HG03432 (cell line): Measurements from ENCODE around the gene SYNE3.
A peak's percentile ranks its signal among the peaks of the same experiment; 100 is the strongest.
"Not testable (repeated sequence)": the region's sequence is repeated elsewhere in the genome, so short reads cannot be mapped to it uniquely, and the experiment has no call there.

Source experiments
- ATAC-seq: cut with Tn5 transposase; IDR thresholded peaks from one replicate; pipeline ENCODE4 v1.9.1; 2021; ENCODE audit warnings: mild to moderate bottlenecking, moderate library complexity; ENCODE audit not compliant: unreplicated experiment

Gene SYNE3

DNA sequence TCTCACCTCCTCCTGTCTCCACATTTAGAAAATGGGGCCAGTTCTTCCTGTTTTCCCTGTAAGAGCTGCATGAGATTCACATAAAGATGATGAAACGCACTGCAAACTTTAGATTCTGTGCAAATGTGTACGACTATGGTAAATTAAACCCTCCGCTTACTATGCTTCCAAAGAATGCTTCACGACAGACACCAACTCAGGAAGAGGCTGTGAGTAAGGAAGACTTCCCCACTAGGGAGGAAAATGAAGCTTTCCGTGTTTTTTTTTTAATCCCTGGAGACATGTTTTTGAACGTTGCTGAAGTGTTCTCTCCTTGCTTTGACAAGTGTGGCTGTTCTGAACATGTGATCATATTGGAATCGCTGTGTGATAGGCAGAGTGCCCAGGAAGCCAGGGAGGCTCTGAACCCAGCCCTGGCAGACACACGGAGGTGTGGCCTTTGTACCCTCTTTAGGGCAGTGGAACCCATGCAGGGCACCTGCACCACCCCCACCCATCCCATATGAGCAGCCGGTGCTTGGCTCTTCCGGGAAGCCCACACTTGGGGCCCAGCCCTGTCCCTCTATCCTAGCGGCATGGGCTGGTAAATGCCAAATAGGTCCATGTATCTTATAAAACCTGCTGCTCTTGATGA is 7.5 kb upstream of the SYNE3 start:
- ATAC-seq: no peak

DNA sequence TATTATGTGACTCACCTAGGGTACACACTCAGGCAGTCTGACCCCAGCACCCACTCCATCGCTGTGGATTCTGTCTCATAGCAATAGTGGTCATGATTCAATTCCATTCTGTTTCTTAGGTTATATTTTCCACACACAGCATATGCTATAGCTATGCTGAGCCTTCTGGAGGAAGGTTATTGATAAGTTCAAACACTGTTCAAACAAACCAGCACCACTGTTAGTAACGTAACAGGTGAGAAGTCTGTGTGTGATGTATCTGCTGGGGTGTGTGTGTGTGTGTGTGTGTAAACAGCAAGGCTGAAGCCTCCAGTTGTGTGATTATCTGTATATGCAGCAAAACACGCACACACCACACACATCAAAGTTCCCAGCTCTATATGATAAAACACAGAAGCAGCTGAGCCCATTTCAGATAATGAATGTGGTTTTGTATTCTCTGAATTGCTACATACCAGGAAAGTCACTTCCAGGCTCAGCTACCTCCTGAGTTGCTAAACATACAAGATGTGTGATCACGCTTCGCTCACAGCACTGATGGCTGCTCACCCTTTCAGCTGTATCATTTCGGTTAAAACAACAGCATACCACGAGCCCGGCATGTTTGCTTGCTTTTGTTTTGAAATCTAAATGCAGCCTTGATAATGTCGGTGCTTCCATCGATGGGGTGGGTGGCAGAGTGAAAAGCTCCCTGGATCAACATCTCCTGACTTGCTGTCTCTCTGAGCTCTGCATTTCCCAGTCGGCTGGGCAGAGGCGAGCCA is 6.8 kb upstream of the SYNE3 start:
- no peak for ATAC-seq

DNA sequence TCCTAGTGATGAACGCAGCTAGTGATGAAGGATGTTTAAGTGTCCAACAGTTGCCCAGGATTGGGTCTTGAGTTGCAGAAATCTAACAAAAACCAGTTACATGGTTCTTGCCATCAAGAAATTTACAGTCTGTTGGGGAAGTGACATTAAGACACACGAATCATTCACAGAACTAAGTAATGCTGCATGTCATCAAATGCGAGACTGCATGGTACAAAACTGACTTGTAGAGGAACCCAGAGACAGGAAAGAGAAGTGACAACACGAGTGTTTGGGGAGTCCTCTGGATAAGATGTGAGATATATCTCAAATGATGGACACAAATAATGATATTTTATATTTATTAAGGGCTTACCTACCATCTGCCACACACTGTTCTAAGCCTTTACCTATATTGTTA is 6.1 kb upstream of the SYNE3 start:
- ATAC-seq: no peak

DNA sequence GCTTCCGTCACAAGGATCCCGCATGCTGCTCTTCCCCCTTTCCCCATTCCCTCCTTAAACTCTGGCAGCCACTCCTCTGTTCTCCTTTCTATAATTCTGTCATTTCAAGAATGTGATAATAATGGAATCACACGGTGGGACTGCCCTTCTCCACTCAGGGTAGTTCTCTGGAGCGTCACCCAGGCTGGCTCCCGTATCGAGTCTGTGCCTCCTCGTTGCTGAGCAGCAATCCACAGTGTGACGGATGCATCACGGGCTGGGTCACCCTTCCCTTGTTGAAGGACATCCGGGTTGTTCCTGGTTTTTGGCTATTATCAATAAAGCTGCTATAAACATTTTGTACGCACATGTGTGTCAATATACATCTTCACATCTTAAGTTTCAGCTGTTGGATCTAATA is 5.7 kb upstream of the SYNE3 start:
- ATAC-seq: no peak

DNA sequence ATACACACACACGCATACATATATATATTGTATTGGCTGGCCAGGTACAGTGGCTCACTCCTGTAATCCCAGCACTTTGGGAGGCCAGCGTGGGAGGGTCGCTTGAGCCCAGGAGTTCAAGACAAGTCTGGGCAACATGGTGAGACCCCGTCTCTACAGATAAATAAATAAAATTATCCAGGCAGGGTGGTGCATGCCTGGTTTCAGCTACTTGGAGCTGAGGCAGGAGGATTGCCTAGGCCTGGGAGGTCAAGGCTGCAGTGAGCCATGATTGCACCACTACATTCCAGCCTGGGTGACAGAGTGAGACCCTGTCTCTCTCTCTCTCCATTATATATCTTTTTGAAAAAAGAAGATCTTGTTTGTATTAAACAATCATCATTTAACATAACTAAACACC is 4.6 kb upstream of the SYNE3 start:
- ATAC-seq: no peak

DNA sequence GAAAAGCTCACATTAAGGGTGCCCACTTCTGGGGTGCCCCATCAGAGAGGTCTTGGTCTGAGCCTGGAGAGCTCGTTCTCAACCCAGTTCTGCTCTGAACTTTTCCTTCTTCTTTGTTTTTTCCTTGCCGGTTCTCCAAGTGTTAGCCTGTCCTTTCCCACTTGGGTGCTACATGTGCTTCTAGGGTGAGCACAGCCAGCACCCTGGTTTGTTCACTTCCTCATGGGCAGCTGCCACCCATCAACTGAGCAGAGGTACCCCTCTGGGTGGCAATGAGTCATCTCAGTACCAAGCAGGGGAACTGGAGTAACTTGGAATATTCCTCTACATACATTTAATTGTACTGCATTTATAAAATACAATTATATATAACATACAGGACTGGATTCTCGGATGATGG is 3.9 kb upstream of the SYNE3 start:
- ATAC-seq: no peak

DNA sequence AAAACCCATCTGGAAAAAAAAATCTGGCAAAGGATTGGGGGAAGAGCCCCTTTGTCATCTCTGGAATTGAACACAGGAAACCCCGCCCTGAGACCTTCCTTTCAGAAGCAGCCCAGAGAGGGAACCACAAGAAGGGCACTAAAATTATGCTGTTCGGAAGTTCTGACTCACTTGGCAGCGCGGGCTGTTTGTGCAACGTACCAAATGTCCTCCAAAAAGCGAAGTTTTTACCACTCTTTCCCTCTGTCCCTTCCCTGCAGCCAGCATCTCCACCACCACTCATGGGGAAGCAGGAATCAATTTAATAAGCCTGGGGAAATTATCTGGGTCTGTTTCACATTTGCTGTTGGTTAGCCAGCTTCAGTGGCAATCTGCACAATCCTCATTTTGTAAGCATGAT is 3.2 kb upstream of the SYNE3 start:
- ATAC-seq: no peak

DNA sequence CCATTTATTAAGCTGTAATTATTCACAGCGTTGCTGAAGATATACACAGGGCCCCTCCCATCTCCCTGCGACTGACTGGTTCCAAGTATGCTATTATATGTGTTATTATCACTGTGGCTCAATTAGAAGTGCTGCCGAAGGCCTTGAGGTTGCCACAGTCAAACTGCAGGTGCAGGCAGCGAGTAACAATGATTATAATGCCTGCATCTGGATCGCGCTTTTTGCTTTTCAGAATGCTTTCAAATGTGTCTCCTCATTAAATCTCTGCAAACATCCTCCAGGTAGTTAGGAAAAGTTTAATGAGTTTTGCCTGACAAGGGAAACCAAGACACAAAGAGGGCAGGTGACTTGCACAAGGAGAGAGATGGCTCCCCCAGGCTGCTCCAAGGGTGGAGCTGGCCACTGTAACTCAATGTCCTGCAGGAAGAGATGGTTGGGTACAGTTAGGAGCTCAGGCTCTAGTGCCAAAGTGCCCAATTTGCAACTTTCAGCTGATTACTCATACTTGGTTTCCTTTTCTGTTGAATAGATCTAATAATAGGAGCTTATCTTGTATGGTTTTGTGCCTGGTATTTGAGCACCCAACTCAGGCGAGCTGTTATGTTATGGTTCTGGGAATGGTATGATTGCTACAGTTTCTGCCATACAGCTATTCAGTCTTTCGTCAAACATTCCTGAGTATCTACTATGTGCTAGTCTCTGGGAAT is 1.7 kb upstream of the SYNE3 start:
- ATAC-seq: peak; percentile 23

DNA sequence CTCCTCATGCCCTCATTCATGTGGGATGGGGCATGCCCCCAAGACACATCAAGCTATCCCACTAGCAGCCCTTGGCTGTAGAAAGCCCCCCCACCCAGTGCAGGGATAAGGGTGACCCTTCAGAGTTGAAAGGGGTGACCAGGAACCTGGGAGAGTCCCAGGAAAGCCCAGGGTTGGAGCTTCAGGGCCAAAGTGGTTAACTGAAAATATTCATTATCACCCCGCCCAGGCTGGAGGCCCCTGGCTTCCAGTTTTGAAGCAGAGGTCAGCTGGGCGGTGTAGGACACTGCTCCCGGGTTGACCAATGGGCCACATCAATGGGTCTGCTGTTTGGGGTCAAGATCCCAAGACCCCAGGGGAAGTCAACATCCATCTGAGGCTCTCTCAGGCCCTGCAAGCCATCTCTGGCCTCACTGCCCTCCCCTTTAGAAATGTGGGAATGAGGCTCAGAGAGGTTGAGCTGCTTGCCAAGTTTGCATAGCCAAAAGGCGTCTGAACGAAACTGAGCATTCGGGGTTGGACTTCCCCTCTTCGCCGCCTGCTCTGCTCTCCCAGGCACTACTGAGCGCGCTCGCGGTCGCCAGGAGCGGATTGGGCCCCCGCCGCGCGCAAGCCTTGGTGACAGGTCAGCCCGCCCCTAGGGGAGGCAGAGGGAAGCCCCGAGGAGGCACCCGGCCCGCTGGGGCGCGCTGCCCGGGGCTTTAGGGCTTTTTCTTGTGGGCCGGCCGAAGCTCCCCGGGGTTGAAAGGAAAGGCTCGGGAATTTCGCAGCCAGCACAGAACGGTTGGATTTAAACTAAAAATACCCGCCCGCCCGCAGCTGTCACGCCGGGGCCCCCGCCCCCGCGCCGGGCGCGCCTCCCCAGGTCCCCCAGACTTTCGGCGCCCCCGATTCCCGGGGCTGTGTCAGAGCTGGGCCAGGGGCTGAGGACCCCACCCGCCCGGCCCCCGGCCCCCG is 576 bp downstream of the SYNE3 start:
- peak; percentile 84 for ATAC-seq

DNA sequence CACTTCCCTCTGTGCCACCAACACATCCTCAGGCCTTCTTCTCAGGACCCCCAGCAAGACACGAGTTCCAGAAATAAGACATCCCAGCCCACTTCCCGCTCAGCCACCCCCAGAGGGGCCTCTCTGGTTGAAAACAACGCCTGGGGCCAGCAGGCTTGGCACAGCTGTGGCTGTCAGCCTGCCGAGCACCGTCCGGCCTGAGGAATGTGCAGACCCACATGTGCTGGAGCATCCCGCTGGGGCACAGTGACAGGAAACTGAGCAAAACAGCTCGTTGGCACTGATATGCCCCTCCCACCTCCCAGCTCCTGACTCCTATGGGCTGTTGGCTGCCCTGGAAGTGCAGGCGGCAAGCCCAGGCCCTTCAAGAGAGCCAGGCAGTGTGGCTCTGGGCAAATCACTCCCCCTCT is 1.4 kb downstream of the SYNE3 start:
- ATAC-seq: no peak

DNA sequence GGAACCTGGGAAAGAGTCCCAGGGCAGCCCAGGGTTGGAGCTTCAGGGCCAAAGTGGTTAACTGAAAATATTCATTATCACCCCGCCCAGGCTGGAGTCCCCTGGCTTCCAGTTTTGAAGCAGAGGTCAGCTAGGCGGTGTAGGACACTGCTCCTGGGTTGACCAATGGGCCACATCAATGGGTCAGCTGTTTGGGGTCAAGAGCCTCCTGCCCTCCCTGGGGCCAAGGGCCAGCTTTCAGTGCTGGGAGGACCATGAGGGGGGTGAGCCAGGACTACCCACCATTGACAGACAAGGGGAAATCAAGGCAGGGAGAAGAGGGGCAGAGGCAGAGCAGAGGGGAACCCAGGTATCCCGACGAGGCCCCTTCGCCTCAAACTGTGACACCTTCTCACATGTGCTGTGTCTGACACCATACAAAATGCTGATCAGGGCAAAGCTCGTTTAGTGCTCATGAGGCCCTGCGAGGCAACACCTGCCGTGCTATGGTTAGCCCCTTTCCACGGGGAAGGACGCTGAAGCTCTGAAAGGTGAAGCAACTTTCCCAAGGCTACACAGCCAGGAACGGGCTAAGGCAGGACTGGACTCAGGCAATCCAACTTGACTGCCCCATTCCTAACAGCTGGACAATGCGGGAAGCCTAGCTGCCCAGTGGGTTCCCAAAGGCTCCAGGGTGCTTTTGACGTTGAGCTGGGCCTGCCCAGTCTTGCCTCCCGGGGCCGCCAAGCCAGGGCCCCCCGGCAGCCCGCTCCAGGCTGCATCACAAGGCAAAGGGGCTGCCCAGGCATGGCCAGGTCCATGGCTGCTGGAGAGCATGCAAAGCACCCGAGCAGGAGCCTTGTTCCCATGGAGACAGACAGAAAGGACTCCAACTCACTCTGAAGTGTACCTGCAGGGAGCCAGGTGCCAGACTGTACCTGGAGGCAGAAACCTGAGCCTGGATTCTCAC is 2.0 kb downstream of the SYNE3 start:
- no peak for ATAC-seq

DNA sequence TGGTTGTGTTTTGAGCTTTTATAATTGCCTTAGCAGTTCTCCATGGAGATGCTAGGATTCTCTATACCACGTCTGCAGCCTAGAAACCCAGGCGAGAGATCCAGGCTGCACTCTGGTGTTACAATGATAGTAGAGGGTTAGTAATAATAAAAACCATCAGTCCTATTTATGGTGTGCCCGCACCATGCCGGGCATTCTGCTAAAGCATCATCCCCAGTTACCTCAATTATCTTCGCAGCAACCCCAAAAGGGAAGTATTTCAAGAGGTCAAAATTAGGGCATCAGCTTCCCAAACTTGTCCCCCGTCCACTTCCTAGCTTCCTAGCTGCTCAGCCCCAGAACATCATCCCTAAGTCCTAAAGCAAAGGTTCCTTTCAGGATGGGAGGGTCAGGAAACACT is 3.2 kb downstream of the SYNE3 start:
- ATAC-seq: no peak

DNA sequence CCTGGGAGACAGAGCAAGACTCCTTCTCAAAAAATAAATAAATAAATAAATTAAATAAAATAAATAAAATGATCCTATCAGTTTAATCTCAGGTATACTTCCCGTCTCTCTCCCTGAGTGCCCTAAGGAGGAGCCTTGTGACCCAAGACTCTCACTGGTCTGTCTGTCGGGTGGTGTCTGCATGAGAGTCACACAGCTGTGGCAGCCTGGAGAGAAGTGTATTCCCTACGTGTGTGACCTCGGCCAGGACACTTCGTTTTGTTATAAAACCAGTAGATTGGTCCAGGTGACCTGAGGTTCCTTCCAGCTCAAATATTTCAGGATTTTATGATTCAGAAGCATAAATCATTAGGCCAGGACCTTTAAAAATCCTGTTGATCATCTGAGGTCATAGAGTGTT is 4.8 kb downstream of the SYNE3 start:
- no peak for ATAC-seq

DNA sequence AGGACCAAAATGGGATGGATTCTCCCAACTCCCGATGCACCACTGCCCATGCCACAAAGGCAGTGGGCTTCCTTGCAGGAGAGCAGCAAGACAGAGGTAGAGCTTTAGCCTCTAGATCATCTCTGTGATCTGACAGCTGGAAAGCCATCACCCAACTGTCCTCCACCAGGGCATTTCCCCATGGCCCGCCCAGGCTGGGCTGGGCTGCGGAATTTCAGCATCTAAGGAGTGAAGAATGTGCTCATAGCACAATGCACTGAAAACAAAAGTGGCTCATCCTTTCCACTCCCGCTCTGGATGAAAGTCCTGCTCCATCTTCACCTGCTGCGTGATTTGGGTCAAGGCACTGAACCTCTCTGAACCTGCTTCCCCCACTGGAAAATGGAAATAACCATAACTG is 5.6 kb downstream of the SYNE3 start:
- no peak for ATAC-seq

DNA sequence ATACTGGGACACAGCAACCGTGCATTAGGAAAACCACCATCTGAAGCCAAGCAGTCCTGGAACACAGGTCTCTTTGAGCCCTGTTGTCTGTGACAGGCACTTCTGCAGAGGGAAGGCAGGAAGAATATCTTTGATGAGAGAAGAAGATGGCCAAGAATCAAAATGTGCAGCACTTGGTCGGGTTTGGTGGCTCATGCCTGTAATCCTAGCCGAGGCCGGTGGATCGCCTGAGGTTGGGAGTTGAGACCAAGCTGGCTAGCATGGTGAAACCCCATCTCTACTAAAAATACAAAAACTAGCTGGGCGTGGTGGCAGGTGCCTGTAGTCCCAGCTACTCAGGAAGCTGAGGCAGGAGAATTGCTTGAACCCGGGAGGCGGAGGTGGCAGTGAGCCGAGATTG is 6.1 kb downstream of the SYNE3 start:
- ATAC-seq: not testable (repeated sequence)

DNA sequence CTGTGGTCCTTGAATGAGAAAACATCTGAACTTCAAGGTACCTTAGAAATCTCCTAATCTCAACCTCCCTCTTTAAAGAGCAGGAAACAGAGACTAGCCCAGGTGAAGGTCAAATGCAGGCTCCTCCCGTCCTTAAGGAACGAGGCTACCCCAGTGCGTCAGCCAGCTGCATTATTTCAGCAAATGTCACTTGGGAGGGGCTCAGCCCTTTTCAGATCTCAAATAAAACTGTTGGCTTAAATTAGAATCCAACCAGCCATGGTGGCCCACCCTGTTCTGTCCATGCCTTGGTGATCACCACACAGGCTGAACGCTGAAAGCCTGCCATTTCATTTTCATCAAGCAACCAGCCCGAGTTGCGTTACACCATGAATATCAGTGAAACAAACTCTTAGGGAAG is 7.0 kb downstream of the SYNE3 start:
- no peak for ATAC-seq

DNA sequence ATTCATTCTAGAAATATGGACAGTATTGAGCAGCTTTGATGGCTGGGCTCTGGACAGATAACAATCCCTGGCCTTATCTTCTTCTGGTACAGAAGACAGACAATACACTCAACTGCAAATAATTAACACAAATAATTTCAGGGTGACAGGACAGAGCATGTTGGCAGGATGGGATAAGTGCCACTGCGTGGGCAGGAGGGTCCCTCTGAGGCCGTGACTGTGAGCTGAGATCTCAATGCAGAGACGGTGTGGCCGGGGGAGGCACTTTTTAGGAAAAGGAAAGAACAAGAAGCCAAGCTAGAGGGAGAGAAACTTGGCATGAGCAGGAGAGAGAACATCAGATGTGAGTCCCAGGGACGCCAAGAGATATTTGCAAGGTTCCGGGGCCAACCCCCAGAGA is 8.1 kb downstream of the SYNE3 start:
- no peak for ATAC-seq

DNA sequence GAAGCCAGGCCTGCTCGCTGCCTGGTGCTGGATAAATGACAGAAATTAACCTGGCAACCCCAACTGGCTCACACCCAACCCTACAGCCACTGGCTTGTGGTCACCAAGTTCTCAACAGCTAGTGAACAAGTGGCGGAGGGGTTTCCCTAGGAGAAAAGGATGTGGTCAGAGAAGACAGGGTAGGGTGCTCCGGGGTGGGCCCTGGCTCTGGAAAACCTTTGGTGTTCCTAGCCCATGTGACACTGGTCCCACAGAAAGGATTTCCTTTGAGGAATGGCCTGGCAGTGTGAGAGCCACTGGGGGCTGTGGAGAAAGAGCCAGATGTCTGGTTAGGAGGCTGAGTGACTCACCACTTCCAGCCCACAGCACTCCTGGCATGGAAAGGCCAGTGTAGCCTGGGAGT is 8.7 kb downstream of the SYNE3 start:
- peak; percentile 28 for ATAC-seq

DNA sequence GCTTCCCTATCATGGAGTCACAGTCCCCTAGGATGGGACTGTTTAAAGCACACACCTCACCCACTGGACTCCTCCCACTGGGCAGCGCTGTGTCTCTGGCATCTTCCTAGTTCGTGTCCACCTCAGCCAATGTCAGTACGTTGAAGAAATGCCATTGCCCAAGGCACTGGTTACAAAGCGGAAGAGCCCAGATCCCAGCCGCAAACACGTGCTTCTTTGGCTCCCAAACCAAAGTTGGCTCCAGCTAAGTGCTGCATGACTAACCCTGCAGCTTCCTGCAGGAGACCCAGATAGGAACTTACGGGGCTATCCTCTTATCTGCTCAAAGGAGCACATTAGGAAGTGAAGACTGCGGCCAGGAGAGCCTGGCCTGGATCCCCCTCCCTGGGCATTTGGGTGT is 9.3 kb downstream of the SYNE3 start:
- no peak for ATAC-seq

DNA sequence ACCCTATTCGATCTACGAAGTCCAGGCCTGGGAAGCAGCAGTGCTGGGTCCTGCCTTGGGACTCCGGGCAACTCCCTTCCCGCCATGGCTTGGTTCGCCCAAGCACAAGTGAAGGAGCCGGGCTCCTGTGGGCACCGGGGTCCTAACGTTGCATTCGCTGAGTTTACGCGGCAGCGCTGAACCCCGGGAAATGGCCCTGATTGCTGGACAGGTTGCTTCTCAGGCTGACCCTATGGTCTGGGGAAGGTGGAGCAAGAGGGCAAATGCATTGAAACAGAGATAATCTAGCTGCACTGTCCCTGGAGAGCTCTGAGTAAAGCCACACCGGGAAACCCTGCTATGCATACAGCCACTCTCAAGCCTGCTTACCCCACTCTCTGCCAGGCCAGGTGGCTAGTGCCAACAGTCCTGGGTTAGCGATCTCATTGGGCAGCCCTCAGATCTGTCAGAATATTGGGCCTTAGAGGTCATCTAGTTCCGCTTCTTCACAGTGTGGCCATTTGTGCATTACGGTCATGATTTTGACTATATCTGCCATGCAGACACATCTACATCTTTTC is 11.3 kb downstream of the SYNE3 start:
- peak; percentile 43 for ATAC-seq
